Esophagus muscularis mucosa (tissue), 4 donors: Measurements from ENCODE around the gene ADH7. TPM values are rescaled to one million over a fixed set of nuclear protein-coding genes. Genes with fewer than 3 reads are reported as not detected.
"Not testable (repeated sequence)": the region's sequence is repeated elsewhere in the genome, so short reads cannot be mapped to it uniquely, and the experiment has no call there.

Experiments used
- DNase-seq: peaks from one replicate; pipeline ENCODE4 v3.0.0-alpha.2; 2017; ENCODE audit errors: extremely low spot score
- H3K27ac ChIP-seq, 4 donors: fragments of 200-600 bp; sonication (generic); replicated peaks in 1 of 4; 1 replicate in 3 of 4; 2 replicates in 1 of 4; pipeline ENCODE4 v1.5.1; 2016 to 2019; ENCODE audit warnings: mild to moderate bottlenecking in 1 of 4
- H3K27me3 ChIP-seq, 4 donors: fragments of 200-600 bp; sonication (generic); one replicate each; pipeline versions ENCODE4 v1.5.1 to v1.6.0; 2016 to 2019
- H3K36me3 ChIP-seq, 4 donors: fragments of 200-600 bp; sonication (generic); one replicate each; pipeline ENCODE4 v1.5.1; 2016 to 2019
- H3K4me1 ChIP-seq, 4 donors: fragments of 200-600 bp; sonication (generic); one replicate each; pipeline ENCODE4 v1.5.1; 2016 to 2019
- H3K4me3 ChIP-seq, 4 donors: fragments of 200-600 bp; sonication (generic); 1 replicate in 2 of 4; 2 replicates in 2 of 4; pipeline ENCODE4 v1.5.1; 2016 to 2019; ENCODE audit warnings: mild to moderate bottlenecking in 4 of 4, moderate library complexity in 1 of 4
- H3K9me3 ChIP-seq, 4 donors: fragments of 200-600 bp; sonication (generic); 1 replicate in 3 of 4; 2 replicates in 1 of 4; pipeline ENCODE4 v1.5.1; 2016 to 2019
- EP300 ChIP-seq: sonication (generic); formaldehyde crosslinking; IDR thresholded peaks from one replicate; pipeline ENCODE4 v1.6.1; 2017; ENCODE audit warnings: antibody characterized with exemption
- POLR2A ChIP-seq: fragments of 450-650 bp; IDR thresholded peaks from one replicate; pipeline ENCODE4 v1.6.1; 2017; ENCODE audit warnings: antibody characterized with exemption, moderate library complexity, mild to moderate bottlenecking, low read depth
- POLR2AphosphoS5 ChIP-seq, 2 donors: sonication (generic); formaldehyde crosslinking; IDR thresholded peaks; one replicate each; pipeline ENCODE4 v1.6.1; 2017; ENCODE audit warnings: antibody characterized with exemption in 2 of 2
- WGBS: methylation state at CpG from one replicate; pipeline ENCODE4 v1.1.5; 2018; 5-methylcytosine and 5-hydroxymethylcytosine counted together
- intact Hi-C: fragments of 100-400 bp; cut with DNase I; formaldehyde crosslinking; loops from one replicate; pipeline ENCODE4 v1.15.1; 2023
- total RNA-seq, 4 donors: library from RNA; depleted of rRNA; stranded (reverse); fragments of >200 nt; gene quantifications; one replicate each; pipeline versions ENCODE4 v1.1.0 to v1.2.1, GENCODE V29; 2016
- TF ChIP-seq, protein P1 (sequence below), 3 experiments: fragments of 200-600 bp in 2 of 3; fragments of 450-650 bp in 1 of 3; sonication (generic) in 2 of 3; IDR thresholded peaks; one replicate each; pipeline ENCODE4 v1.5.1; 2017 to 2019; ENCODE audit warnings: antibody characterized with exemption in 3 of 3, mild to moderate bottlenecking in 2 of 3, moderate library complexity in 1 of 3

The ADH7 gene
- total RNA-seq, 4 donors from 2014 or later: not detected

DNA sequence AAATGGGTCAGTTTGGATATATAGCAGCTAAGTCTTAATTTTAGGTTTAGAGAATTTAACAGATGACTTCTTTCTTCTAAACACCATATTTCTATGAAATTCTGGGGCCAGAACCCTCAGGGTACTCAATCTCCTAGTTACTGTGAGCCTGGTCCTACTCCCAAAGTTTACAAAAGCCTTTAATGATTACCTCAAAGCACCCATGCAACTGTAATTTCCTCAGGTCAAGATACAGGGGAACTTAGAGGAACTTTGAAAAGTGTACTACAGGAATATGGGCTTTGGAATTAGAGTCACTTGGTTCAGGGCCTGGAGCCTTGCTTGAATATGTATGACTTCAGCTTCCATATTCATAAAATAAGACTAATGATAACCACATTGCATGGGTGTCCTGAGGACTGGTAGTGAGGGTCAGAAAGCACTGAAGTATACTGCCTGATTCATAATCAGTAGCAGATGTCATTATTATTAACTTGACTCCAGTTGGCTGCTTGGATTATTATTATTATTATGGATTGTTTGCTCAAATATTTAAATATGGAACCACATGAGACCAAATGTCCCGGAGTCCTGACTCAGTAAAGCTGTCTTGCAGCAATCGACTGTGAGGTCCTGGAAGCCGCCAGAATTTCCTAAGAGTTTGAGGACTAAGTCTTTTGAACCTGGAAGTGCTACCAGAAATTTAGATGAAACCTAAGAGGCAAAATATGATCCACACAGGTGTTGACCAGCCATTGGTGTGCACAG, 2.0 kb upstream of the ADH7 start:
- 74% methylated on average over 3 of the region's 3 CpGs for WGBS
- TF ChIP-seq, protein P1, sequence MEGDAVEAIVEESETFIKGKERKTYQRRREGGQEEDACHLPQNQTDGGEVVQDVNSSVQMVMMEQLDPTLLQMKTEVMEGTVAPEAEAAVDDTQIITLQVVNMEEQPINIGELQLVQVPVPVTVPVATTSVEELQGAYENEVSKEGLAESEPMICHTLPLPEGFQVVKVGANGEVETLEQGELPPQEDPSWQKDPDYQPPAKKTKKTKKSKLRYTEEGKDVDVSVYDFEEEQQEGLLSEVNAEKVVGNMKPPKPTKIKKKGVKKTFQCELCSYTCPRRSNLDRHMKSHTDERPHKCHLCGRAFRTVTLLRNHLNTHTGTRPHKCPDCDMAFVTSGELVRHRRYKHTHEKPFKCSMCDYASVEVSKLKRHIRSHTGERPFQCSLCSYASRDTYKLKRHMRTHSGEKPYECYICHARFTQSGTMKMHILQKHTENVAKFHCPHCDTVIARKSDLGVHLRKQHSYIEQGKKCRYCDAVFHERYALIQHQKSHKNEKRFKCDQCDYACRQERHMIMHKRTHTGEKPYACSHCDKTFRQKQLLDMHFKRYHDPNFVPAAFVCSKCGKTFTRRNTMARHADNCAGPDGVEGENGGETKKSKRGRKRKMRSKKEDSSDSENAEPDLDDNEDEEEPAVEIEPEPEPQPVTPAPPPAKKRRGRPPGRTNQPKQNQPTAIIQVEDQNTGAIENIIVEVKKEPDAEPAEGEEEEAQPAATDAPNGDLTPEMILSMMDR (IDR thresholded peaks at IDR 0.05): no peak
- TF ChIP-seq POLR2A: no peak
- no peak for TF ChIP-seq POLR2AphosphoS5 (IDR thresholded peaks at IDR 0.05)
- TF ChIP-seq EP300: no peak
- no peak for DNase-seq
- Histone ChIP-seq H3K4me1 (peaks cover 0 to 16% (median 13%) of the 10 kb centered on the region in 4 donors), H3K36me3 (no peaks in the 10 kb centered on the region), H3K9me3 (no peaks in the 10 kb centered on the region), H3K4me3 (no peak overlapping the region), H3K27me3 (no peaks in the 10 kb centered on the region), H3K27ac (peak overlapping the region in 1 of 4 donors; percentile 37)
- intact Hi-C loops: no loop called here

DNA sequence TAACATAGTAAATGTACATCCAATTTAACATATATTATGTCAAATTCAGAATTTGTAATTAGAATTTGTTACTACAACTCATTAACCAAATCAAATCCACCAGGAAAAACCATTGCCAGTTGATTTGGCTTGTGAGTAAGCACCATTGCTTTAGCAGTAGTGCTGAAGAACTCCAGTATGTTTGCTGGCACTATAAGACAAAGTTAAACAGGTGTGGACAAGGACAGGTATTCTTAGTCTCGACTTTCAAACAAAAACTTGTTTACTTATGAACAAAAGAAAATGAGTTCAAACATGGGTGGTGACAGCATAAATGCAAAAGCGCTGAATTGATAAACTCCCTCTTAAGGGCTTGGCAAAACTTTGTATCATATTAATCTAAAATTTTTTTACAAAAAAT, 1.3 kb upstream of the ADH7 start:
- Histone ChIP-seq H3K4me3 (no peak overlapping the region), H3K36me3 (no peaks in the 10 kb centered on the region), H3K27ac (no peak overlapping the region), H3K9me3 (no peaks in the 10 kb centered on the region), H3K4me1 (peaks cover 0 to 16% (median 13%) of the 10 kb centered on the region in 4 donors), H3K27me3 (no peaks in the 10 kb centered on the region)
- TF ChIP-seq, protein P1 (IDR thresholded peaks at IDR 0.05): no peak
- 80% methylated on average over 2 of the region's 2 CpGs for WGBS
- intact Hi-C loops: no loop called here
- no peak for DNase-seq

DNA sequence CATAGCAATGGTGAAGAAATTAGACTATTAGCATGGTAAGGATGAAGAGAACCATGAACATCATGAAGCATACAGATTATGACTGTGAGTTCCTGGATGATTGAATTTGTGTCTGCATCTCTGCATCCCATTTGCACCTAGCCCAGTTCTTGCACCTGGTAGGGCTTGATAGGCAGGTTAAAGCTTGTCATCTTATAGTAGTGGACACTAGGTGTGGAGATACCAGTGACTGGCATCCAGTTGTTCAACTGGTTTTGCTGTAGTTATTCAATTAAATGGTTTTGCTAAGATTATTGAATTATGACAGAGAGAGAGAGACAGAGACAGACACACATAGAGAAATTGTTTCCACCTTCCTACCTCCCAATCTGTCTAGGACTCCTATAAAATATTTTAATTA, 5.0 kb downstream of the ADH7 start:
- intact Hi-C loops: no loop called here

DNA sequence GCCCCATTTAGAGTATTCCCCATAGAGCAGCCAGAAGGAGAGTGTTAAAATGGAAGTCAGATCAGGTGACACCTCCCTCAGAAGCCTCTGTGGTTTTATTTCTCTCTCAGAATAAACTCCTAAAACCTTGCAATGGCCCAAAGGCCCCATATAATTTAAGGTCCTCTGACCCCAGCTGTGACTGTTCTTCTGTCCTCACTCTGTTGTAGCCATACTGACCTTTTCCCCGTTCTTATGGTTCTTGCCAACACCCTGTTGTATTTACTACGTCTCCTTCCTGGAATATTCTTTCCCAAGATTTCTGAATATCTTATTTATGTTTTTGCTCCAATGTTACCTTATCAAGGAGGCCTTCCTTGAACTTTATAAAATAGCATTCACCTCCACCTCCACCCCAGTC, 18.0 kb downstream of the ADH7 start:
- intact Hi-C loops: loop anchor here (5.0 kb wide), 1 partner anchor 40 kb away; no protein-coding TSS in a partner anchor
- no peaks in the 10 kb centered on the region for H3K9me3 ChIP-seq
- no peaks in the 10 kb centered on the region for H3K27me3 ChIP-seq
- no peak overlapping the region for H3K4me3 ChIP-seq
- WGBS: 82% methylated on average over 2 of the region's 2 CpGs
- TF ChIP-seq EP300 (no peak), POLR2AphosphoS5 (IDR thresholded peaks at IDR 0.05) (no peak), POLR2A (no peak)
- TF ChIP-seq, protein P1 (IDR thresholded peaks at IDR 0.05): no peak
- DNase-seq: no peak
- no peak overlapping the region for H3K27ac ChIP-seq
- H3K36me3 ChIP-seq: no peaks in the 10 kb centered on the region
- peaks cover 0 to 13% (median 6%) of the 10 kb centered on the region in 4 donors for H3K4me1 ChIP-seq

More for the DNA sequence above, 5.0 kb downstream of the ADH7 start:
- TF ChIP-seq POLR2A: no peak
- no peak for TF ChIP-seq POLR2AphosphoS5 (IDR thresholded peaks at IDR 0.05)
- TF ChIP-seq EP300: no peak
- TF ChIP-seq, protein P1 (IDR thresholded peaks at IDR 0.05): no peak
- Histone ChIP-seq H3K4me3 (no peak overlapping the region), H3K9me3 (no peaks in the 10 kb centered on the region), H3K36me3 (no peaks in the 10 kb centered on the region), H3K27ac (no peak overlapping the region), H3K4me1 (no peaks in the 10 kb centered on the region), H3K27me3 (no peaks in the 10 kb centered on the region)
- no peak for DNase-seq

DNA sequence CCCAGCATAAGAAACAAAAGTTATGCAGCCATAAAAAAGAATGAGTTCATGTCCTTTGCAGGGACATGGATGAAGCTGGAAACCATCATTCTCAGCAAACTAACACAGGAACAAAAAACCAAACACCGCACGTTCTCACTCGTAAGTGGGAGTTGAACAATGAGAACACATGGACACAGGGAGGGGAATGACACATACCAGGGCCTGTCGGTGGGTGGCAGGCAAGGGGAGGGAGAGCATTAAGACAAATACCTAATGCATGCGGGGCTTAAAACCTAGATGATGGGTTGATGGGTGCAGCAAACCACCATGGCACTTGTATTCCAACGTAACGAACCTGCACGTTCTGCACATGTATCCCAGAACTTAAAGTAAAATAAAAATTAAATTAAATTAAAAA, 19.4 kb downstream of the ADH7 start:
- H3K36me3 ChIP-seq, H3K4me3 ChIP-seq, H3K27me3 ChIP-seq, H3K9me3 ChIP-seq, DNase-seq, H3K27ac ChIP-seq: not testable (repeated sequence)
- 76% methylated on average over 8 of the region's 8 CpGs for WGBS
- H3K4me1 ChIP-seq: peaks cover 0 to 13% (median 6%) of the 10 kb centered on the region in 4 donors
- intact Hi-C loops: loop anchor here (5.0 kb wide), 1 partner anchor 42 kb away; no protein-coding TSS in a partner anchor

DNA sequence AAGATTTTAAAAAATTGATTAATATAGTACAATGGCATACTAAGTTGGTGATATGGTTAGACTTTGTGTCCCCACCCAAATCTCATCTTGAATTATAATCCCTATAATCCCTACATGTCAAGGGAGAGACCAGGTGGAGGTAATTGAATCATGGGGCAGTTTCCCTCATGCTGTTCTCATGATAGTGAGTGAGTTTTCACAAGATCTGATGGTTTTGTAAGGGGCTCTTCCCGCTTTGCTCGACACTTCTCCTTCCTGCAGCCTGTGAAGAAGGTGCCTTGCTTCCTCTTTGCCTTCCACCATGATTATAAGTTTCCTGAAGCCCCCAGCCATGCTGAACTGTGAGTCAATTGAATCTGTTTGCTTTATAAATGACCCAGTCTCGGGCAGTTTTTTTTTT, 20.2 kb downstream of the ADH7 start:
- not testable (repeated sequence) for DNase-seq, H3K4me3 ChIP-seq, H3K27me3 ChIP-seq, H3K27ac ChIP-seq, H3K36me3 ChIP-seq, H3K9me3 ChIP-seq
- intact Hi-C loops: loop anchor here (5.0 kb wide), 1 partner anchor 42 kb away; no protein-coding TSS in a partner anchor
- WGBS: 72% methylated on average over 3 of the region's 3 CpGs
- peaks cover 0 to 17% (median 6%) of the 10 kb centered on the region in 4 donors for H3K4me1 ChIP-seq
